Measurements from ENCODE around the gene SAMD1.
"Not testable (repeated sequence)": the region's sequence is repeated elsewhere in the genome, so short reads cannot be mapped to it uniquely, and the experiment has no call there.

The SAMD1 gene

GRCh38 chr19:14055396-14055795 is 35.2 kb downstream of the SAMD1 start:
- no peak for TF ChIP-seq CTCF (IDR thresholded peaks at IDR 0.05; ENCODE audit: insufficient read depth, low read depth, low read length, missing control alignments)
- no peak for DNase-seq (ENCODE audit: low read depth)
- no peak overlapping the region for H3K4me3 ChIP-seq (ENCODE audit: low read length)

DNA sequence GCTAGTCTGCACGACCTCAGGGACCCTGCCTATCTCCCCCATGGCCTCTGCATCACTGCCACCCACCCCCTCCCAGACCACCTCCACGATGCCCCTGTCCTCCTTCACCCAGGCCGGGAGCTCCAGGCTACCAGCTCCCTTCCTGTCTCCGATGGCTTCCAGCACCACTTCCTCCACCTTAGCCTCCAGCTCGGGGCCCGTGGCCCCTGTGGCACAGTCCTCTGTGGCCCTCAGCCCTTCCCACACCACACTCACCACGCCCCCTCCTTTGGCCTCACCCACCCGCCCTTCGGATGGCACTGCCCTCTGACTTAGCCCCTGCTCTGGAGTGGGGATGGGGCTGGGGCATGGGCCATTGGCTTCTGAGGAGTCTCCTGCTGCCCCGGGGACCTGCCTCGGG is 35.8 kb downstream of the SAMD1 start:
- no peak for TF ChIP-seq CTCF (IDR thresholded peaks at IDR 0.05; ENCODE audit: insufficient read depth, low read depth, low read length, missing control alignments)
- no peak for DNase-seq (ENCODE audit: low read depth)
- H3K4me3 ChIP-seq (ENCODE audit: low read length) = no peak overlapping the region

GRCh38 chr19:14054099-14054498 is 36.5 kb downstream of the SAMD1 start:
- no peak for TF ChIP-seq CTCF (IDR thresholded peaks at IDR 0.05; ENCODE audit: insufficient read depth, low read depth, low read length, missing control alignments)

DNA sequence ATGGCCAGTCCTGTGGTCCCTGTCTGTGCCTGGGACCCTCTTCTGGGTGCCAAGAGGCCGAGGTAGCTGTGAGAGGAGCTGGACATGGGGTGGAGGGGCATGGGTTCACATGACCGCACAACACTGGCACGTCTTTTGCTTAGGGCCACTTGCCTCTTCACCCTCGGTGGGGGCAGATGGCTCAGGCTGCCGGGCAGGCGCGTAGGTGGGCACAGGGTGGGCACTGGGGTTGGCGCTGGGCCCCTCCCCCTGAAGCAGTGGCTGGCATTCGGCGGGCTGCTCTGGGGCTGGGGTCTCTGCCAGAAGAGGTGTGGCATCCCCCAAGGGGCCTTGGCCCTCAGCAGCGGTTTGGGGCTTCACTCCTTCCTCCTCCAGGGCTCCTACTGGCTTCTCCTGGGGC is 37.1 kb downstream of the SAMD1 start:
- DNase-seq (ENCODE audit: low read depth) = no peak
- no peak overlapping the region for H3K4me3 ChIP-seq (ENCODE audit: low read length)
- TF ChIP-seq CTCF (IDR thresholded peaks at IDR 0.05; ENCODE audit: insufficient read depth, low read depth, low read length, missing control alignments) = no peak

More at GRCh38 chr19:14054099-14054498, 36.5 kb downstream of the SAMD1 start:
- H3K4me3 ChIP-seq (ENCODE audit: low read length) = no peak overlapping the region
- no peak for DNase-seq (ENCODE audit: low read depth)

DNA sequence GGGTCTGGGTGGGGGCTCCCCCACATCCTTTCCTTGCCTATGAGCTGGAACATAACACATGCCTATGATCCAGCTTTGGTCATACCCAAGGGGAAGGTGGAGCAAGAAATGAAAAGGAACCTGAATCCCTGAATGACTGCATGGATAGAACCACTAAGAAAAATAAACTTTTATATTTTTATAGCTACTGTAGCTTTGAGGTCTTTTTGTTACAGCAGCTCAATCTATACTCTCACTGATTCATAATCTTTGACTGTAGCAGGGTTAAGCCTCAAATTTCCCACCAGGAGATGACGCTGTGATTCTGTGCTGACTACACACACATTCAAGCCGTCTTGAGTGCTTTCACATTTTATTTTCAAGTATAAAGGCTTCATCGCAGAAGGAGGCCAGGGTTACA is 37.5 kb downstream of the SAMD1 start:
- no peak overlapping the region for H3K4me3 ChIP-seq (ENCODE audit: low read length)
- DNase-seq (ENCODE audit: low read depth) = no peak
- TF ChIP-seq CTCF (IDR thresholded peaks at IDR 0.05; ENCODE audit: insufficient read depth, low read depth, low read length, missing control alignments) = no peak

DNA sequence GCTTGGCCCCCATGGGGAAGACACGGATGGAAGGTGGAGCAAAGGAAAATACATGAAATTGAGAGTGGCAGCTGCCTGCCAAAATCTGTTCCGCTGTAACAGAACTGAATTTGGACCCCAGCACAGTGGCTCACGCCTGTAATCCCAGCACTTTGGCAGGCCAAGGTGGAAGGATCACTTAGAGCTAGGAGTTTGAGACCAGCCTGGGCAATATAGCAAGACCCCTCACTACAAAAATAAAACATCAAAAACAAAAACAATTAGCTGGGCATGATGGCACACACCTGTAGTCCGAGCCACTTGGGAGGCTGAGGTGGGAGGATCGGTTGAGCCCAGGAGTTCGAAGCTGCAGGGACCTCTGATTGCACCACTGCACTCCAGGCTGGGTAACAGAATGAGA is 38.1 kb downstream of the SAMD1 start:
- no peak for DNase-seq (ENCODE audit: low read depth)
- H3K4me3 ChIP-seq (ENCODE audit: low read length) = no peak overlapping the region
- no peak for TF ChIP-seq CTCF (IDR thresholded peaks at IDR 0.05; ENCODE audit: insufficient read depth, low read depth, low read length, missing control alignments)

- DNase-seq (ENCODE audit: low read depth) = no peak
- TF ChIP-seq CTCF (IDR thresholded peaks at IDR 0.05; ENCODE audit: insufficient read depth, low read depth, low read length, missing control alignments) = no peak
Measured at GRCh38 chr19:14051980-14052379, 38.6 kb downstream of the SAMD1 start.

GRCh38 chr19:14050961-14051360 is 39.6 kb downstream of the SAMD1 start:
- H3K4me3 ChIP-seq (ENCODE audit: low read length); DNase-seq (ENCODE audit: low read depth): not testable (repeated sequence)

More at GRCh38 chr19:14051980-14052379, 38.6 kb downstream of the SAMD1 start:
- no peak overlapping the region for H3K4me3 ChIP-seq (ENCODE audit: low read length)

Data from epithelial cell of esophagus (primary cell).